NCI-H446 treated with DMSO at 0.1 percent for 48 hours (cell line): ENCODE data around the gene HOXA9.

Source experiments
- DNase-seq: peaks from one replicate; lab custom pipeline; 2025; lab: John Stamatoyannopoulos, UW

Gene HOXA9

GRCh38 chr7:27153526-27153925 is 11.8 kb downstream of the HOXA9 start:
- DNase-seq: no peak

- no peak for DNase-seq
These were observed 12.4 kb downstream of the HOXA9 start for GRCh38 chr7:27152816-27153442.

- DNase-seq: no peak
These were observed 13.2 kb downstream of the HOXA9 start, which contains the start of gene HOXA3 for GRCh38 chr7:27151931-27152815. HOXA3 (minus strand) TSS chr7:27152583; CDS start chr7:27110640, 41,943 bp downstream.

GRCh38 chr7:27151341-27151930 is 13.9 kb downstream of the HOXA9 start:
- DNase-seq: no peak

GRCh38 chr7:27150568-27151340 is 14.6 kb downstream of the HOXA9 start:
- DNase-seq: peak; percentile 57

GRCh38 chr7:27149842-27150567 is 15.3 kb downstream of the HOXA9 start:
- DNase-seq: no peak

GRCh38 chr7:27148756-27149641 is 16.3 kb downstream of the HOXA9 start:
- DNase-seq: no peak

GRCh38 chr7:27148031-27148755 is 17.1 kb downstream of the HOXA9 start:
- no peak for DNase-seq

- no peak for DNase-seq
These were observed 17.9 kb downstream of the HOXA9 start, which contains the start of gene HOXA6 for GRCh38 chr7:27147199-27148030. HOXA6 (minus strand) TSS chr7:27147774; CDS start chr7:27147749, 25 bp downstream.

- no peak for DNase-seq
These were observed 18.7 kb downstream of the HOXA9 start for GRCh38 chr7:27146491-27147198.

GRCh38 chr7:27145914-27146412 is 19.4 kb downstream of the HOXA9 start:
- no peak for DNase-seq

GRCh38 chr7:27145165-27145913 is 20.0 kb downstream of the HOXA9 start:
- DNase-seq: no peak

- DNase-seq: no peak
These were observed 20.6 kb downstream of the HOXA9 start for GRCh38 chr7:27144781-27145164.

- DNase-seq: no peak
These were observed 21.2 kb downstream of the HOXA9 start for GRCh38 chr7:27143950-27144780.

GRCh38 chr7:27143023-27143949 is 22.1 kb downstream of the HOXA9 start, which contains the start of gene HOXA5:
HOXA5 (minus strand) TSS chr7:27143681; CDS start chr7:27143607, 74 bp downstream.
- DNase-seq: no peak
